GM23338 (cell line): ENCODE results near the gene RGP1. TPM values are rescaled to one million over a fixed set of nuclear protein-coding genes. Genes with fewer than 3 reads are reported as not detected.

Source experiments
- ATAC-seq: fragments of 200-7000 bp; cut with Tn5 transposase; 3 replicates; pipeline ENCODE4 v1.9.1; 2020
- DNase-seq: peaks from one replicate; pipeline ENCODE4 v3.0.0-alpha.2; 2015; ENCODE audit warnings: low spot score
- H2AFZ ChIP-seq: fragments of 200-600 bp; sonication (generic); 2 replicates; pipeline ENCODE4 v1.8.0; 2016; ENCODE audit warnings: antibody characterized with exemption, mild to moderate bottlenecking, moderate library complexity
- H3F3A ChIP-seq: fragments of 200-600 bp; sonication (generic); replicated peaks from 2 replicates; pipeline ENCODE4 v1.8.0; 2017; ENCODE audit warnings: antibody characterized with exemption, mixed run types, low read depth
- H3K27ac ChIP-seq: fragments of 200-600 bp; sonication (generic); 2 replicates; pipeline ENCODE4 v1.6.1; 2016; ENCODE audit warnings: low read depth
- H3K27me3 ChIP-seq: fragments of 200-600 bp; sonication (generic); 2 replicates; pipeline ENCODE4 v1.8.0; 2016; ENCODE audit warnings: mild to moderate bottlenecking, mixed run types, moderate library complexity; ENCODE audit not compliant: insufficient read depth
- H3K36me3 ChIP-seq: fragments of 200-600 bp; sonication (generic); 2 replicates; pipeline ENCODE4 v1.8.0; 2016; ENCODE audit warnings: mild to moderate bottlenecking; ENCODE audit not compliant: insufficient read depth
- H3K4me1 ChIP-seq: fragments of 200-600 bp; sonication (generic); 2 replicates; pipeline ENCODE4 v1.8.0; 2016; ENCODE audit warnings: mild to moderate bottlenecking, moderate library complexity; ENCODE audit not compliant: insufficient read depth
- H3K4me2 ChIP-seq: fragments of 200-600 bp; sonication (generic); 2 replicates; pipeline ENCODE4 v1.7.1; 2017; ENCODE audit warnings: mixed run types
- H3K4me3 ChIP-seq: fragments of 200-600 bp; sonication (generic); 2 replicates; pipeline ENCODE4 v1.6.1; 2016; ENCODE audit warnings: mixed run types
- H3K79me2 ChIP-seq: fragments of 200-600 bp; sonication (generic); replicated peaks from 2 replicates; pipeline ENCODE4 v1.8.0; 2017; ENCODE audit warnings: mild to moderate bottlenecking; ENCODE audit not compliant: insufficient read depth
- H3K9me2 ChIP-seq: fragments of 200-600 bp; sonication (generic); 2 replicates; pipeline ENCODE4 v1.8.0; 2017; ENCODE audit not compliant: insufficient read depth
- H4K20me1 ChIP-seq: fragments of 200-600 bp; sonication (generic); replicated peaks from 2 replicates; pipeline ENCODE4 v1.8.0; 2017; ENCODE audit warnings: mild to moderate bottlenecking; ENCODE audit not compliant: insufficient read depth
- H3K27ac Mint-ChIP-seq: 2 replicates; pipeline ENCODE4 v1.8.0; 2020; ENCODE audit warnings: inconsistent platforms, mild to moderate bottlenecking, moderate library complexity, mixed read lengths
- H3K27me3 Mint-ChIP-seq: 3 replicates; pipeline ENCODE4 v1.8.0; 2022; ENCODE audit warnings: low read depth, mild to moderate bottlenecking, moderate library complexity, mixed read lengths, inconsistent platforms; ENCODE audit not compliant: insufficient read depth, poor library complexity
- H3K36me3 Mint-ChIP-seq: 3 replicates; pipeline ENCODE4 v1.8.0; 2021; ENCODE audit warnings: low read depth, mild to moderate bottlenecking, inconsistent platforms, moderate library complexity, mixed read lengths
- H3K4me1 Mint-ChIP-seq: 3 replicates; pipeline ENCODE4 v1.8.0; 2020; ENCODE audit warnings: mild to moderate bottlenecking, inconsistent platforms, mixed read lengths
- H3K4me3 Mint-ChIP-seq: 3 replicates; pipeline ENCODE4 v1.8.0; 2021; ENCODE audit warnings: moderate library complexity, mild to moderate bottlenecking, inconsistent platforms, mixed read lengths
- H3K9me3 Mint-ChIP-seq: 3 replicates; pipeline ENCODE4 v1.8.0; 2020; ENCODE audit warnings: moderate library complexity, mild to moderate bottlenecking, inconsistent platforms, mixed read lengths
- CREB1 ChIP-seq: fragments of 250-450 bp; sonication (Bioruptor Pico); IDR thresholded peaks from 2 replicates; pipeline ENCODE4 v1.5.0; 2020; ENCODE audit warnings: low read depth, mild to moderate bottlenecking, moderate library complexity
- CTCF ChIP-seq, 2 experiments: fragments of 200-600 bp in 1 of 2; sonication (generic) in 1 of 2; conservative IDR thresholded peaks; 2 replicates each; pipeline versions ENCODE4 v1.5.1 to v1.6.1; 2016 to 2017; ENCODE audit warnings: antibody characterized with exemption in 2 of 2, low read depth in 2 of 2, mild to moderate bottlenecking in 2 of 2, moderate library complexity in 1 of 2
- ETS1 ChIP-seq: IDR thresholded peaks from 2 replicates; pipeline ENCODE4 v1.6.1; 2016; ENCODE audit warnings: antibody characterized with exemption
- EZH2 ChIP-seq: fragments of 200-600 bp; sonication (generic); IDR thresholded peaks from one replicate; pipeline ENCODE4 v1.8.0; 2017; ENCODE audit warnings: antibody characterized with exemption, mild to moderate bottlenecking, low read depth; ENCODE audit not compliant: unreplicated experiment
- EZH2phosphoT487 ChIP-seq: fragments of 200-600 bp; sonication (generic); IDR thresholded peaks from one replicate; pipeline ENCODE4 v1.8.1; 2018; ENCODE audit warnings: antibody characterized with exemption; ENCODE audit not compliant: unreplicated experiment
- JUNB ChIP-seq: IDR thresholded peaks from one replicate; pipeline ENCODE4 v1.6.1; 2016; ENCODE audit warnings: antibody characterized with exemption; ENCODE audit not compliant: unreplicated experiment
- NANOG ChIP-seq: IDR thresholded peaks from 2 replicates; pipeline ENCODE4 v1.6.1; 2016; ENCODE audit warnings: antibody characterized with exemption, borderline replicate concordance
- POLR2AphosphoS5 ChIP-seq: IDR thresholded peaks from 2 replicates; pipeline ENCODE4 v1.6.1; 2016; ENCODE audit warnings: antibody characterized with exemption, low read depth
- REST ChIP-seq: IDR thresholded peaks from one replicate; pipeline ENCODE4 v1.6.1; 2018; ENCODE audit warnings: antibody characterized with exemption; ENCODE audit not compliant: unreplicated experiment
- STAT1 ChIP-seq: IDR thresholded peaks from one replicate; pipeline ENCODE4 v1.6.1; 2016; ENCODE audit warnings: antibody characterized with exemption; ENCODE audit not compliant: unreplicated experiment
- ZNF114 ChIP-seq: fragments of 250-450 bp; sonication (Bioruptor Pico); IDR thresholded peaks from 2 replicates; pipeline ENCODE4 v1.5.0; 2020; ENCODE audit warnings: mild to moderate bottlenecking, moderate library complexity
- ZNF331 ChIP-seq: fragments of 250-450 bp; sonication (Bioruptor Pico); IDR thresholded peaks from 2 replicates; pipeline ENCODE4 v1.5.0; 2020; ENCODE audit warnings: low read depth, mild to moderate bottlenecking, moderate library complexity
- ZNF462 ChIP-seq: fragments of 250-450 bp; sonication (Bioruptor Pico); IDR thresholded peaks from 2 replicates; pipeline ENCODE4 v1.5.0; 2020; ENCODE audit warnings: mild to moderate bottlenecking, moderate library complexity
- polyA plus RNA-seq: library from polyadenylated mRNA; unstranded; fragments of >200 nt; fragmentation: Nextera tagmentation; extraction: Ambion mirVana; gene quantifications from 2 replicates; pipeline ENCODE4 v1.2.1, GENCODE V29; 2016
- total RNA-seq: library from RNA; depleted of rRNA; stranded (reverse); fragments of >200 nt; shearing (Covaris generic); gene quantifications from 2 replicates; pipeline ENCODE4 v1.2.3, GENCODE V29; 2014

Gene RGP1
- total and polyA plus RNA-seq, 2 experiments from 2014 or later, result 2.8 to 16.0 TPM

GRCh38 chr9:35800530-35800929, 51.4 kb downstream of the RGP1 start:
- no peak overlapping the region for H3K4me3 Mint-ChIP-seq
- Histone ChIP-seq H3K4me3 (no peak overlapping the region), H2AFZ (no peak overlapping the region), H3K27ac (no peak overlapping the region), H4K20me1 (no peaks in the 10 kb centered on the region; the same call in 1 of the 2 replicates), H3F3A (0 out of 2 replicates have a peak, but pooled peaks cover 3% of the 10 kb centered on the region), H3K4me2 (no peak overlapping the region), H3K9me2 (no peaks in the 10 kb centered on the region), H3K36me3 (0 out of 2 replicates have a peak, but pooled peaks cover 7% of the 10 kb centered on the region), H3K79me2 (no peaks in the 10 kb centered on the region), H3K27me3 (no peaks in the 10 kb centered on the region), H3K4me1 (peaks cover 6% of the 10 kb centered on the region; the same call in 1 of the 2 replicates)
- no peaks in the 10 kb centered on the region; the same call in 2 of the 3 replicates for H3K9me3 Mint-ChIP-seq
- H3K27me3 Mint-ChIP-seq, result peaks cover 4% of the 10 kb centered on the region
- ATAC-seq (no peak), DNase-seq (no peak)
- TF ChIP-seq STAT1, result no peak
- no peak for TF ChIP-seq ZNF331
- TF ChIP-seq ETS1, result no peak
- no peak for TF ChIP-seq ZNF462
- TF ChIP-seq NANOG, result no peak
- TF ChIP-seq CREB1 (CRISPR knock-in tag), result no peak
- no peak for TF ChIP-seq JUNB
- TF ChIP-seq ZNF114 (CRISPR knock-in tag), result no peak
- TF ChIP-seq EZH2, result no peak
- no peak for TF ChIP-seq EZH2phosphoT487
- no peak for TF ChIP-seq REST
- no peak for TF ChIP-seq POLR2AphosphoS5
- no peak for TF ChIP-seq CTCF (conservative IDR thresholded peaks at IDR 0.05; ENCODE audit: low read depth in 2 of 2)
- no peak overlapping the region for H3K27ac Mint-ChIP-seq
- H3K4me1 Mint-ChIP-seq, result peaks cover 6% of the 10 kb centered on the region; the same call in 2 of the 3 replicates
- H3K36me3 Mint-ChIP-seq, result no peaks in the 10 kb centered on the region; the same call in 2 of the 3 replicates
